Motor neuron (in vitro differentiated cells): ENCODE results near the gene PLPPR5. TPM values are rescaled to one million over a fixed set of nuclear protein-coding genes. Genes with fewer than 3 reads are reported as not detected.

ENCODE experiments used
- ATAC-seq, 8 experiments: fragments of 200-7000 bp; cut with Tn5 transposase; replicated peaks in 6 of 8; 2 replicates each; pipeline ENCODE4 v1.8.0; 2021; ENCODE audit warnings: mild to moderate bottlenecking in 8 of 8, moderate library complexity in 8 of 8
- H3K27ac ChIP-seq, 2 donors: fragments of 250-450 bp; sonication (Bioruptor Pico); 2 replicates each; pipeline ENCODE4 v1.9.0; 2021; ENCODE audit warnings: antibody characterized with exemption in 2 of 2, mild to moderate bottlenecking in 2 of 2, moderate library complexity in 1 of 2
- H3K4me1 ChIP-seq, 2 donors: fragments of 250-450 bp; sonication (Bioruptor Pico); replicated peaks in 1 of 2; 2 replicates each; pipeline ENCODE4 v1.6.1; 2021; ENCODE audit warnings: antibody characterized with exemption in 2 of 2, mild to moderate bottlenecking in 2 of 2, moderate library complexity in 1 of 2
- H3K4me3 ChIP-seq, 5 donors: fragments of 250-450 bp; sonication (Bioruptor Pico); 2 replicates each; pipeline ENCODE4 v1.9.0; 2021; ENCODE audit warnings: antibody characterized with exemption in 5 of 5, mild to moderate bottlenecking in 5 of 5, moderate library complexity in 4 of 5
- WGBS, 10 experiments: fragments of 450-650 bp; shearing (Covaris generic); methylation state at CpG; one replicate each; pipeline ENCODE4 v1.0.0; 2022; 5-methylcytosine and 5-hydroxymethylcytosine counted together
- in situ Hi-C, 9 experiments: fragments of 400-800 bp; cut with MboI; loops; one replicate each; pipeline ENCODE4 v1.15.0; 2021; ENCODE audit warnings: low sequenced_read_pairs in 9 of 9, low pct_unique_long_range_greater_than_20kb in 2 of 9; ENCODE audit not compliant: unreplicated experiment in 9 of 9
- total RNA-seq, 8 experiments: library from RNA; unstranded; fragments of 300-600 nt; gene quantifications; 2 replicates each; pipeline versions ENCODE4 v1.2.3 to v1.2.4, GENCODE V29; 2022

Gene PLPPR5
- total RNA-seq, 8 experiments from 2014 or later, result 4.0 to 12.4 (median 5.5) TPM

DNA sequence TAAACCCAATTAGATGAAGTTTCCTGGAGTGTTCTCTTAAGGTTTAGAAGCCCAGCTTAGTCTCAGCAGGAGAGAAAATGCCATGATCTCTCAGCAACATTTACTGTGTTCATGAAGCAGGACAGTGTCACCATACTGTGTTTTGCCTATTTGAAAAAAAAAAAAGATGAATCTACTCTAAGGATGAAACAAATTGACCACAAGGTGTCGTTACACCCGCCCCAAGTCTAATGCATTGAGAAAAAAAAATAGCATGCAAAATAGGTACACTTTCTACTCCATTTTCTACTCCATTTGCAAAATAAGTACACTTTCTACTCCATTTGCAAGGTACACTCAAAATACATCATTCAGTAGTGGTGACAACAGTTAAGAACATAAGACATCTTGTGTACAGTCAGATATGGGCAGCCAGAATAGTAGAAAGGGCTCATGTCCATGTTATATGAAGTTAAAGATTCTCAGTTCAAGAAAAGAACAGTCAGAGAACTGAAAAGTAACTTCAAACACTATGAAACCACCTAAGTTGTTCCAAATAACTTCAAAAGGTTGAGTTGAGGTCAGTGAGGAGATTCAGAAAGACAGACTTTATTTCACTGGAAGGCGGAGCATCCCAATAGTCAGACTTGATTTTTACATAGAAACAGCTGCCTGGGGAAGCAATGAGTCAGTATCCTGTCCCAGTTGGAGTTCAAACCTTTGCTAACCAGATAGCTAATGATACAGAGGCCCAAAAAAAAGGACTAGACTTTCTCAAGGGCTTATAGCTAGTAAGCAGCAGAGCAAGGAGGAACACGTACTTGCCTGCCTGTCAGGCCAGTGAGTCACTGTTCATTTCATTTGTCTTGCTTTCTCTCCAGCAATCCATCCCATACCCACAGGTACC lies 13.3 kb downstream of the PLPPR5 start:
- Histone ChIP-seq H3K27ac (no peak overlapping the region), H3K4me1 (no peaks in the 10 kb centered on the region), H3K4me3 (no peak overlapping the region)
- in situ Hi-C loops, result no loop called here
- peak in 7 of 8 experiments; percentile 36 to 93 (median 50) for ATAC-seq
- WGBS, 10 experiments, result 10 to 85% (median 64%) methylated on average over 1 to 4 of the region's 4 CpGs

DNA sequence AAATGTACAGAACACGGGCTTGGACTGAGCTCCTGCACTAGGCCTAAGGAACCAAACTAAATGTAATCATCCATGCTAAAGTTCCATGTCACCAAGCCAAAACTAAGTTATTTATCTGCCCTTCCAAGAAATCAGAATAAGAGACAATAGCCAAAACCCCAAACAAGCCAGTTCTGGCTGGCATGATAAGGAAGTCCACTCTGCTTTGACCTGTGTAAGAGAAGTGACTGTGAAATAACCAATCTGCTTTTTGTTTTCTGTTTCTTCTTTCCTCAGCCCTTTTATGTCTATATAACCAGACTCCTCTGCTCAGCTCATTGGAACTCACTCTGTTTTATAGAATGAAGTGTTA lies 15.1 kb downstream of the PLPPR5 start:
- WGBS, 10 experiments, result 82 to 100% (median 100%) methylated on average over 1 of the region's 1 CpG; no CpG with 5 or more reads in 4 of the 10 experiments
- ATAC-seq, result no peak
- in situ Hi-C loops, result no loop called here

DNA sequence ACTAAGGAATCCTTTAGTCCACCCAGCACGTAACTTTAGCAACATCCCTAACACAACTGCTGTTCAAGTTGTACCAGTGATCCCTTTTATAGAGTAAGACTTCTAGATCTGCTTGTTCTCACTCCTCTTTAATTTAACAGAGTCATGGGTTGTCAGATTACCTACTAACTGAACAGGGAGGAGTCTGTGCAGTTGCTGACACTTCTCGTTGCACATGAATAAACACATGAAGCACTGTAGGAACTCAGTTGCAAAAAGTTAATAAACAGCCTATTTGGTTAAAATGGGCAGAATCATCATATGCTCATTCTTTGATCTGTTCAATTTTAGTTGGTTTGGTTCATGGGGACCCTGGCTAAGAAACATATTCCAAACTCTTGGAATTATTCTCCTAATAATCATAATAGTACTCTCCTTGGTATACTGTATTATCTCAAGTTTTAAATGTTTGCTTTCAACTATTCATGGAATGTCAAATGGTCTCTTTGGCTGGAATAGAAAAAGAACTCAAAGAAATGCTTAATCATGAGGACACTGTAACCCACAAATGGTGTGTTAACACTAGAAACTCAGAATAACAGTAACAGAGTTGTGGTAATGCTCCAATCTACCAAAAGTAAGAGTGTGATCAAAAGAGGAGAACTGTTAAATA lies 15.6 kb downstream of the PLPPR5 start:
- in situ Hi-C loops, result no loop called here
- ATAC-seq, result peak in 2 of 8 experiments; percentile 27 to 43
- H3K27ac ChIP-seq, result no peak overlapping the region
- no peak overlapping the region for H3K4me3 ChIP-seq
- whole genome bisulfite sequencing, 10 experiments, result 69 to 97% (median 88%) methylated on average over 1 to 2 of the region's 2 CpGs; no CpG with 5 or more reads in 2 of the 10 experiments
- H3K4me1 ChIP-seq, result no peaks in the 10 kb centered on the region

More for the DNA sequence above, 15.1 kb downstream of the PLPPR5 start:
- no peak overlapping the region for H3K27ac ChIP-seq
- no peaks in the 10 kb centered on the region for H3K4me1 ChIP-seq
- no peak overlapping the region for H3K4me3 ChIP-seq

DNA sequence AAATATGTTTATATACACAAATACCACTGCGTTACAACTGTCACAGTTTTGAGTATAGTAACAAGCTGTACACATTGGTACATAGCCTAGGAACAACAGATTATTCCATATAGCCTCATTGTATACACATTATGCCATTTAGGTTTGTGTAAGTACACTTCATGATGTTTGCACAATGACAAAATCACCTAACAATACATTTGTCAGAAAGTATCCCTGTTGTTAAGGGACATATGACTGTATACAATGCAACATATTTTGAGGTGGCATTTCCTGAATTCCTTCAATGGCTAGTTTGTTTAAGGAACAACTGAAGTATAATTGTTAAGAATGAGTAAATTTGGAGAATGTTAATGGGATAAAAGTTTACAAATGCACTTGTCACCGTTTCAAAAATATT lies 19.0 kb downstream of the PLPPR5 start:
- Histone ChIP-seq H3K4me1 (no peaks in the 10 kb centered on the region), H3K27ac (no peak overlapping the region), H3K4me3 (no peak overlapping the region)
- no peak for ATAC-seq
- 33 to 100% (median 84%) methylated on average over 1 to 2 of the region's 2 CpGs for WGBS, 10 experiments
- in situ Hi-C loops, result no loop called here

DNA sequence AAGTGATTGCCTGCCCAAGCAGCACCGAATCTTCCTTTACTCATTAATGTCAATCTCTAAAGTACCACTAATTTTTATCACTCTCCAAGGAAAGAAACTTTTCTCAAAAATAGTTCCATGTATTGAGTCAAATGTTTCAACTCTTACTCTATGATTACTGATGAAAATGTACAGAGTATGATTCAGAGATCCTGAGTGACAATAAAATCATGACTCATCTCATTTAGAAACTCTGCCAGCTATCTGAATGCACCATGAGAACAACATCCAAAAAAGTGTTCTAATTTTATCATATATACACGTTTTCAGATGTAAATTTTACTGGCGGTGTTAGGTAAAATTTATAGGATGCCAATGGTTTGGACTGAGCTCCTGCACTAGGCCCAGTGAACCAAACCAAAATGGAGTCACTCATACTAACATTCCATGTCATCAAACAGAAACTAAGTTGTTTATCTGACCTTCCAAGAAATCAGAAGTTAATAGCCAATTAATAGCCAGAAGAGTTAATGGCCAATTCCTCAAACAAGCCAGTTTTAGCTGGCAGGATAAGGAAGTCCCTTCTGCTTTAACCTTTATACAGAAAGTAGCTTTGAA lies 22.6 kb downstream of the PLPPR5 start:
- WGBS, 10 experiments, result 31 to 100% (median 81%) methylated on average over 1 to 3 of the region's 3 CpGs
- Histone ChIP-seq H3K4me3 (no peak overlapping the region), H3K4me1 (no peaks in the 10 kb centered on the region), H3K27ac (no peak overlapping the region)
- in situ Hi-C loops, result no loop called here
- peak in 1 of 8 experiments; percentile 37 for ATAC-seq

- peaks cover 16 to 18% of the 10 kb centered on the region in 2 donors for H3K4me1 ChIP-seq
- 50 to 93% (median 69%) methylated on average over 1 to 2 of the region's 2 CpGs; no CpG with 5 or more reads in 3 of the 10 experiments for WGBS, 10 experiments
- H3K27ac ChIP-seq, result no peak overlapping the region
- ATAC-seq, result no peak
- in situ Hi-C loops, result no loop called here
- H3K4me3 ChIP-seq, result no peak overlapping the region
Measured at GRCh38 chr1:98979463-98979862, 25.2 kb downstream of the PLPPR5 start.

- in situ Hi-C loops, result no loop called here
- Histone ChIP-seq H3K27ac (peak overlapping the region in 1 of 2 donors; percentile 35), H3K4me1 (peaks cover 27 to 28% of the 10 kb centered on the region in 2 donors), H3K4me3 (no peak overlapping the region)
- WGBS, 10 experiments, result 0 to 80% (median 60%) methylated on average over 1 to 3 of the region's 3 CpGs; no CpG with 5 or more reads in 1 of the 10 experiments
- peak; percentile 3 to 62 (median 43) for ATAC-seq
Measured at GRCh38 chr1:98975810-98976209, 28.9 kb downstream of the PLPPR5 start.

DNA sequence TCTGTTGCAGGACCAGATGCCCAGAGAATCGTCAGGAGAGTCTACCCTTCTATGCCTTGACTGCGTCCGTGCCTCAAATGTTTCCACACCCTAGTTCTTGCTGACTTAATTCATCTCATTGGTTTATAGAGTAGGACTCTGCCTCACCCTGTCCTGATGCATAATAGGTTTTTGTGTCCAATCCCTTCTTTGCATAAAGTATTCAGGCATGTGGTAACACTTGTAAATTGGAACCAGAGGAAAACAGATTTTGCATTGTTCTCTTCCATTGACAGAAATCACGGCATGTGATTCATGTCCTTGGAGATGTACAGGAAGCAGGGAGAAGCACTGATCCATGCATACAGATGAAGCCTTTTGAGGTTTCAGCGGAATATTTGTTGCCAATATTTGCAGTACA lies 29.5 kb downstream of the PLPPR5 start:
- Histone ChIP-seq H3K27ac (peak overlapping the region in 1 of 2 donors; percentile 35), H3K4me1 (peaks cover 28% of the 10 kb centered on the region in 2 donors), H3K4me3 (no peak overlapping the region)
- ATAC-seq, result peak; percentile 82 to 97 (median 92)
- 0 to 37% (median 17%) methylated on average over 1 to 5 of the region's 5 CpGs for WGBS, 10 experiments
- in situ Hi-C loops, result no loop called here

- no peak for ATAC-seq
- in situ Hi-C loops, result no loop called here
- no peak overlapping the region for H3K4me3 ChIP-seq
- 29 to 90% (median 83%) methylated on average over 1 of the region's 1 CpG; no CpG with 5 or more reads in 3 of the 10 experiments for WGBS, 10 experiments
- H3K4me1 ChIP-seq, result peaks cover 15 to 18% of the 10 kb centered on the region in 2 donors
- no peak overlapping the region for H3K27ac ChIP-seq
Measured at GRCh38 chr1:98969798-98970490, 34.7 kb downstream of the PLPPR5 start.

DNA sequence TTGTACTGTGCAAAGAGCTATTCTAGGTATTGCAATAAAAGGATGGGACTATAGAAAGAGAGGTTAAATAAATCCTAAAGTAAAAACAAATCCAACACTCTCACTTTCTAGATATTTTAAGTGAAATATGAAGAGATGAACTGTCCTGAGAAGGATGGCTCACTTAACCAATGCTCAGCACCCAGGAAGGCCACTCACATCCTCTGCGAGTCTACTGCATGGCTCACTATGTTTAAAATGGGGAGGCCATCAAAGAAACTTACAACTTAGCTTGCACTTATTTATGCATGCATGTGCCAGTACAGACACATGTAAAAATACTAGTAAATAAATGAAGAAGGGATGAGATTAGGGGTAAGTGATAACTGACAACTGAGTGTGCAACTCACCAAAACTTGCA lies 37.5 kb downstream of the PLPPR5 start:
- in situ Hi-C loops, result no loop called here
- Histone ChIP-seq H3K4me3 (no peak overlapping the region), H3K4me1 (peaks cover 0 to 4% of the 10 kb centered on the region in 2 donors), H3K27ac (no peak overlapping the region)
- WGBS, 10 experiments, result 50 to 100% (median 83%) methylated on average over 1 of the region's 1 CpG; no CpG with 5 or more reads in 1 of the 10 experiments
- ATAC-seq, result no peak

GRCh38 chr1:98965394-98965793 lies 39.3 kb downstream of the PLPPR5 start:
- in situ Hi-C loops, result no loop called here
- Histone ChIP-seq H3K27ac (no peak overlapping the region), H3K4me3 (no peak overlapping the region), H3K4me1 (peaks cover 0 to 4% of the 10 kb centered on the region in 2 donors)
- 76 to 100% (median 88%) methylated on average over 1 to 3 of the region's 3 CpGs; no CpG with 5 or more reads in 1 of the 10 experiments for WGBS, 10 experiments
- no peak for ATAC-seq

GRCh38 chr1:98964198-98964597 lies 40.5 kb downstream of the PLPPR5 start:
- 26 to 64% (median 49%) methylated on average over 2 to 3 of the region's 4 CpGs; no CpG with 5 or more reads in 4 of the 10 experiments for WGBS, 10 experiments
- in situ Hi-C loops, result no loop called here

More at GRCh38 chr1:98964198-98964597, 40.5 kb downstream of the PLPPR5 start:
- Histone ChIP-seq H3K27ac (no peak overlapping the region), H3K4me1 (no peaks in the 10 kb centered on the region), H3K4me3 (no peak overlapping the region)
- ATAC-seq, result no peak
